GM12865 (cell line): ENCODE data around the gene ASMT.

ENCODE experiments used
- DNase-seq: peaks from one replicate; pipeline ENCODE4 v3.0.0; 2010; ENCODE audit warnings: low read depth
- H3K4me3 ChIP-seq: 2 replicates; pipeline ENCODE4 v1.5.1; 2011; ENCODE audit warnings: mild to moderate bottlenecking, low read depth, low read length, control low read depth
- CTCF ChIP-seq: IDR thresholded peaks from 2 replicates; pipeline ENCODE4 v1.5.1; 2011; ENCODE audit warnings: low read length, control low read depth, low read depth, inconsistent platforms; ENCODE audit not compliant: insufficient read depth; ENCODE audit errors: missing control alignments

The ASMT gene

GRCh38 chrX:1584237-1585011, 30.4 kb upstream of the ASMT start:
- no peak overlapping the region for H3K4me3 ChIP-seq
- no peak for DNase-seq
- TF ChIP-seq CTCF = no peak

- DNase-seq = peak; percentile 59
- no peak for TF ChIP-seq CTCF
- peak overlapping the region; percentile 15; the same call in 1 of the 2 replicates for H3K4me3 ChIP-seq
Observed at GRCh38 chrX:1587161-1587560, 27.7 kb upstream of the ASMT start.

GRCh38 chrX:1589356-1590130, 25.3 kb upstream of the ASMT start:
- no peak for TF ChIP-seq CTCF
- H3K4me3 ChIP-seq = no peak overlapping the region

GRCh38 chrX:1591102-1591862, 23.6 kb upstream of the ASMT start, which contains the start of gene AKAP17A:
Gene AKAP17A, plus strand, starts transcription at chrX:1591604. Its CDS starts 1,859 bp downstream, at chrX:1593463.
- peak; percentile 93 for DNase-seq
- TF ChIP-seq CTCF = no peak
- H3K4me3 ChIP-seq = peak within 1 kb of the TSS; percentile 86

More at GRCh38 chrX:1589356-1590130, 25.3 kb upstream of the ASMT start:
- peak; percentile 23 for DNase-seq

GRCh38 chrX:1591863-1592469, 22.9 kb upstream of the ASMT start:
- peak overlapping the region; percentile 86 for H3K4me3 ChIP-seq
- no peak for TF ChIP-seq CTCF
- DNase-seq = no peak

- peak; percentile 55 for DNase-seq
- no peak for TF ChIP-seq CTCF
- H3K4me3 ChIP-seq = peak overlapping the region; percentile 86
Observed at GRCh38 chrX:1592470-1593142, 22.3 kb upstream of the ASMT start.
